Esophagus muscularis mucosa (tissue), 4 donors: Measurements from ENCODE around the gene PLEKHM3.

Experiments
- CTCF ChIP-seq, 3 experiments: fragments of 200-600 bp in 2 of 3; fragments of 450-650 bp in 1 of 3; sonication (generic) in 2 of 3; IDR thresholded peaks; one replicate each; pipeline ENCODE4 v1.5.1; 2017 to 2019; ENCODE audit warnings: antibody characterized with exemption in 3 of 3, mild to moderate bottlenecking in 2 of 3, moderate library complexity in 1 of 3
- EP300 ChIP-seq: sonication (generic); formaldehyde crosslinking; IDR thresholded peaks from one replicate; pipeline ENCODE4 v1.6.1; 2017; ENCODE audit warnings: antibody characterized with exemption
- POLR2A ChIP-seq: fragments of 450-650 bp; IDR thresholded peaks from one replicate; pipeline ENCODE4 v1.6.1; 2017; ENCODE audit warnings: antibody characterized with exemption, moderate library complexity, mild to moderate bottlenecking, low read depth
- POLR2AphosphoS5 ChIP-seq, 2 donors: sonication (generic); formaldehyde crosslinking; IDR thresholded peaks; one replicate each; pipeline ENCODE4 v1.6.1; 2017; ENCODE audit warnings: antibody characterized with exemption in 2 of 2

DNA sequence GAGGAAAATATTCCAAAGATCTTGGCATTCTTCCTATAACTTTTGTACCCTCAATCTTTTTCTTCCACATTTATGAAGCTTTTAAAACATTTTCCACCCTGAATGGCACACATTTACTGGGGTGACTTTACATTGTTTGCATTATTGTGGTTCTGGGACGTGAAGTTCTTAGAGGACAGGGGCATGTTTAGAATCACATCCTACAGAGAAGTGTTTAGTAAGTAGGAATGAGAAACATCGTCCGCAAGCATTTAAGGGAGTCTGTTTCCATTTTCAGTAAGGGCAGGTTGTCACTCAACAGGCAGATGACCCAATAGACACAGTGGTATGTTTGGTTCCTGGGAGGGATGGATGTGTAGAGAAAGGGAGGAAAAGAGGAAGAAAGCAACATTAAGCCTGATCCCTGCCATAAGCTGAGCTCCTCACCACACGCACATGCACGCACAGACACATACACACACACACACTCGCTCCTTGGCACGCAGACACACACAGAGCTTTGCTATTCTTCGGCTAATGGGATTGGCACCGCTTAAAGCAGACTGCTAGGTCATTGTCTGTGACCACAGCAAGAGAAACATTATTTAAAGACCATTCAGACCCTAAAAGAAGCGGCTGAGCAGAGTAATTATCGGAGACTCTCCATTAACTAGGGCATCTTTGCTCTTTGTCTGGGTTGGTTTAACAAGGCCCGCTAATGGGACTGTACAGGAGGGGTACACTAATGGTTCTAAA is 14.2 kb upstream of the PLEKHM3 start:
- TF ChIP-seq CTCF (IDR thresholded peaks at IDR 0.05), result no peak
- no peak for TF ChIP-seq POLR2A
- TF ChIP-seq POLR2AphosphoS5 (IDR thresholded peaks at IDR 0.05), result no peak
- TF ChIP-seq EP300, result no peak
